IPS-NIHi11 (cell line): ENCODE measurements around the gene P2RY13.

ENCODE experiments used
- DNase-seq: peaks from one replicate; pipeline ENCODE4 v3.0.0; 2012; ENCODE audit warnings: mixed read lengths, low spot score

Gene P2RY13

DNA sequence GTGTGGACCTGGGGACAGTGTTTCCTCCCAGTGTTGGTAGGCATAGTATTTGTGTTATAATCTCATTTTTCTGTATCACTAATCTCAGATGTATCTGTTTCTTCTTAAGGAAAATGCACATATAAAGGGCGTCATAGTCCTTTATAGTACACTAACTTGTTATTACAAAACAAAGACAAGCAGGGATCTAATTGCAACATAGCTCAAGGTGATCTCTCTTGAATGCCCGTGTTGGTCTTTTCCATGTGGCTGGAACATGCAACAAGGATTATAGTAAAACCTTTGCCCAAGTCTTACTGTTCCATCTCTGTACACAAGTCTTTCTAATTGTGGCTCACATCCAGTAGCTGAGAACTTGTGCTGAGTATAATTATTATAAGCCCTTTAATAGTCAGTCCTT is 9.2 kb downstream of the P2RY13 start:
- DNase-seq = no peak

DNA sequence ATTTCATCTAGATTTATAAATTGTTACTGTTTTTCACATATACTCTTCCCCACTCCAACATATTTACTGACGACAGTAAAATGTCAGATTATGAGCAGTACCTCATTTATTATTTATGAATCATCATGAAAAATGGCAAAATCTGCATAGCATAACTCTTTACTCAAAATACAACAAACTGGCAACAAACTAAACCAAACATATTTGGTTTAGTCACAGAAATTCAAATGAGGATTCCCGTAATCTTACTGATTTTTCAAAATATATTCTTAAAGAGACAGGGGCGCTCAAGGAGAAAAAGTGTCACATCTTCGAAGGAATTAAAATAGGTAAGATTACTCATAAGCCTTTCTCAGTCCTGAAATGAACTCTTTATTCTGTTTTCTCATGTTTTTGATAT is 9.7 kb downstream of the P2RY13 start:
- no peak for DNase-seq

DNA sequence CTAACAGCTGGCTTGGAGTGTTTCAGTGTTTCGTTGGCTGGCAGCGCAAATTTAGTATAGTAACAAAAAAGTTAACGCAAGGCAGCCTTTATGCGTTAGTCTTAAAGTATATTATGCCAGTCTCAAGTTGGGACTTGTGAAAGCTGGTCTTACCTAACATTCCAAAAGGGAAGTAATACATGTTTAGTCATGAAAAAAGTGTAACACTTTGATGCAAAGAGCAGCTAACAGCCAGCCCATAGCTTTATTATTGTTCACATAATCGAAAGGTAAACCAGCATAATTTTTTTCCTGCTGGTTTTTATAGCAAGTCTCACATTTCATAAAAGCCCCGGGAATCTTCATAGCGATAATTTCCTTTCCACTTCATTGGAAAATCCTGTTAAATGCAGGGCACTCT is 10.4 kb downstream of the P2RY13 start:
- no peak for DNase-seq

DNA sequence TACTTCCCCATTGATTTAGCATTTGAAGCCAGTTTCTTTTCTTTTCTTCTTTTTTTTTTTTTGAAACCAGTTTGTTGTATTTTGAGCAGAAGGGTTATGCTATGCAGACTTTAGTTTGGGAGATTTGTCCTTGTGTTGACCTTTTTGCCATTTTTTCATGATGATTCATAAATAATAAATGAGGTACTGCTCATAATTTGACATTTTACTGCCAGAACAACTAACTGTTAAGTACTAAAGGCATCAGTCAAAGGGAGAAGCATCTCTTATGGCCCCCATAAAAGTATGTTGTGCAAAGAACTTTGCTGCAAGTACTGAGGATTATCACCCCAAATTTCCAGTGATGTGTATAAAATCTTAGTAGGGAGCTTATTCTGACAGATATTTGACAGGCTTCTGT is 11.0 kb downstream of the P2RY13 start:
- DNase-seq = no peak

DNA sequence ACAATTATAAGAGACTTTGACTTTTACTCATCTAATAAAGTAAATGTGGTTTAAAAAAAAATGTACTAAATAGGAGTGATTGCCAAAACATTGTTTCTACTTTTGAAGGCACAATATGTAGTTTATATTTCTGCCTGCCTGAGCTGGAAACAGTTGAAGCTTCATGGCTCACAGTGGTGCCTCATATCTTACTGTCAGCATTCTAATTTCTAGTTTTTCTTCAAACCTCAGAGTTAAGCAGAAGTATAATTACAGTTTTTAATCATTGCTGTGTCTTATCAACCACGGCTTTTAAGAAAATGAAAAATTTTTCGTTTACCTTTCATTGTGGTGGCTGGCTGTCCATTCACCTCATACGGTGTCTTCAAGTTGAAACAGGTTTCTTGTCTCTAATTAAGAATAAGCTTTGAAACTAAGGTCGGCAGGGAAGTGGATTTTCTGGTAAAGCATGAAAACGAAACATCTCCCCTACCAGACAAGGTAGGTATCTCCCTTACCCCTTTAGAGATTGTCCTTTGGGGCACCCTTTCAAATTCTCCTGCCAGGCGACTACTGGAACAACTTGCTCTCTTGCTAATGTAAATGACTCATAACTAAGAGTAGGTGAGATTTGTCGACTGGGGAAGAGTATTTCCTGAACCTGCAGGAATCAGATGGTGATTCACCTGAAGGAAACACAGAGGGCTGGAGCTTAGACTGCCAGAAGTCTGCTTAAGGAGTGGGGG is 12.9 kb downstream of the P2RY13 start, which contains the start of gene GPR87:
Gene GPR87, minus strand, starts transcription at position 554 of the 725 bp plus-strand sequence. CDS start 16,720 bp downstream, outside the sequence.
- DNase-seq = peak; percentile 38

DNA sequence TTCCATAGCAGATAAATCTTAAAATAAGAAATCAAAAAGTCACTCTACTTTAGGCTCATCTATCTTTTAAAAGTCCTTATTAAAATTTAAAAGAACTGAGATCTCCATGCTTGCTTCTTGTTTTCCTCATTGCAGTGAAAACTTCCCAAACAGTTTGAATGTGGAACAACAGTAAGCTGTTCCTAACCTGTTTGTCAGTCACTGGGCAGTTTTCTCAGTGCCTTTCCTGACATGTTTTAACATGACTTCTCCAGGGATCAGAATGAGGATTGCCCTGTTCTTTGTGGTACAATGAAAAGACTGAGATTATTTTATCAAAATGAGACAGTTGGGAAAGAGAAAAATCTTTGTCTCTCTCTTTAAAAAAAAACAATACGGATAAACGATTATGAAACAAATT is 13.5 kb downstream of the P2RY13 start:
- DNase-seq = no peak

DNA sequence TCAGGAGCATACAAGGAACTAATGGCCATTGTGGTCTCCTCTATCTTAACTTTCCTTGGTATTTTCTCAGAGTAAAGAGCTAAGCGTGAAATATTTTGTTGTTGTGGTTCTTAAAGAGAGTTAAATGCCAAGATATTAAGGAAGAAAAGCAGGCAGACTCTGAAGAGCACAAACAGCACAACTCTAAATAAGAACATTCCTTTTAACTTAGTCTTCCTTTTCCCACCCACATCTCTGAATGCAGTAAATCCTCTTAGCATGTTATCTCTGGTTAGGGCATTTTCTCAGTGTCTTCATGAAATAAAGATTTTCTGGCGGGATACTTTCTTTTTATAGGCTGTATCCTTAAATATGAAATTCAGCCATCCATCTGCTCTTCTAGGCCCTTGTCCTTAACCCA is 14.2 kb downstream of the P2RY13 start:
- DNase-seq = no peak

DNA sequence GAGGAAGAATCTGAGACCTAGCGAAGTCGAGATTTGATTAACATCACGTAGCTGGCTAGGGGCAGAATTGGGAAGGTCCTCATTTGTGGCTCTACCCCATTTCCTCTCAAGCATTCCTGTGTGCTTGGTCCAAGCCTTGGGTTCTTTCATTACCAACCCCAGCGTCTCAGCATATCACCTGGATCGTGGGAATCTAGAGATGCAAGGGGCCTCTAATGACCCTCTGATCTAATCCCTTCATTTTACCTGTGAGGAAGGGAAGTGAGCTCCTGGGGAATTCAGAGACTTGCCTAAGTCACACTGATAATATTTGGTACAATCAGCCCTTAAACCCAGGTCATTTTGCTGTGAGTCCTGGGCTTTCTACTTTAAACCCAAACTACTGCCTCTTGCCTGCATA is 14.8 kb downstream of the P2RY13 start:
- no peak for DNase-seq

DNA sequence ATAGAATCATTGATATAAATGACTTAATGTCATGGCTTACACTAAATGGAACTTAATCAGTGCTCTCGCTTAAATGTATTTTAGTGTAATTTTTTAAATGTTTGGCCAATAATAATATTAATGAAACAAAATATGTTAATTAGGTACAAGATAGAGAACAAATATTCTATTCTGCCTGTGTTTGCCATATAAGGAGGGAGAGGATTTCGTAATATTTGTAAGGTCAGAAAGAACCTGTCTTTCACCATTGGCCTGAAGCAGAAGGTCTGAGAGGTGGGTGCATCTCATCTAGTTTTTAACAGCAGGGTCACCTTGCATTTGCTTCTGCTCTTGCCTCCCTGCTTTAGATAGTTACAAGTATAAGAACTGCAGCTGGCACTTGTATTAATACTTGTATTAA is 15.2 kb downstream of the P2RY13 start:
- no peak for DNase-seq

DNA sequence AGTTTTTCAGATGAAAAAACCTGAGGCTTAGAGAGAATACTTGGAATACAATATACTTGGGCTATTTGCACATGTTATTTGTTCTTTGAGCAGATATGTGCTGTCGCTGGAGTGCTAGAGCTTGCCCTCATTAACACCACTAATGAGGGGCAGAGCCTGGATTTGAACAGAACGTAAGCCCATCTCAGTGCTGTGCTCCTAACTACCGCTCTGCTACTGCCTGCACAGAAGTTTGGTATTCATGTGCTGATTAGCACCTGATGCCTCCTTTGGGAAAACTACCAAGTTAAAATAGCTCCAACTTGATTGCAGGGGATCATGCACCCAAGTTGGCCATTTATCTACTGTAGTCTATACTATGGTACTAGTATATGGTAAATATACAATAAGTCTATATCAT is 16.4 kb downstream of the P2RY13 start:
- DNase-seq = peak; percentile 13

DNA sequence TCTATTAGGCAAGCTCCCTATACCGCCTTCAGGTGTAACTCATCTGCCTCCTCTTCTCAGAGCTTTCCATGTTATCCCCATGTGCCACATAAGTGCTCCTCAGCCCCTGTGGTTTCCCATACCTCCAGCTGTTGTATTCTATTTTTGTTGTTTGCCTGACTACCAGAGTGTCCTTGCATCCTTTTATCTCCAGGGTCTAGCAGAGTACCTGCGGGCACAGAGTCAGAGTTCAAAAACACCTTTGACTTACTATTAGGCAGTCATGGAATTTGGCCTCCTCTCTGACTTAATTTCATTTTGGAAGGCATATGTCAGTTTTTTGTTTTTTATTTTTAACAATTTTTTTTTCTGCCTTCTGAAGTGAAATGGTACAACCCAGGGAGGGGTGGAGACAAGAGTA is 19.8 kb downstream of the P2RY13 start:
- no peak for DNase-seq

DNA sequence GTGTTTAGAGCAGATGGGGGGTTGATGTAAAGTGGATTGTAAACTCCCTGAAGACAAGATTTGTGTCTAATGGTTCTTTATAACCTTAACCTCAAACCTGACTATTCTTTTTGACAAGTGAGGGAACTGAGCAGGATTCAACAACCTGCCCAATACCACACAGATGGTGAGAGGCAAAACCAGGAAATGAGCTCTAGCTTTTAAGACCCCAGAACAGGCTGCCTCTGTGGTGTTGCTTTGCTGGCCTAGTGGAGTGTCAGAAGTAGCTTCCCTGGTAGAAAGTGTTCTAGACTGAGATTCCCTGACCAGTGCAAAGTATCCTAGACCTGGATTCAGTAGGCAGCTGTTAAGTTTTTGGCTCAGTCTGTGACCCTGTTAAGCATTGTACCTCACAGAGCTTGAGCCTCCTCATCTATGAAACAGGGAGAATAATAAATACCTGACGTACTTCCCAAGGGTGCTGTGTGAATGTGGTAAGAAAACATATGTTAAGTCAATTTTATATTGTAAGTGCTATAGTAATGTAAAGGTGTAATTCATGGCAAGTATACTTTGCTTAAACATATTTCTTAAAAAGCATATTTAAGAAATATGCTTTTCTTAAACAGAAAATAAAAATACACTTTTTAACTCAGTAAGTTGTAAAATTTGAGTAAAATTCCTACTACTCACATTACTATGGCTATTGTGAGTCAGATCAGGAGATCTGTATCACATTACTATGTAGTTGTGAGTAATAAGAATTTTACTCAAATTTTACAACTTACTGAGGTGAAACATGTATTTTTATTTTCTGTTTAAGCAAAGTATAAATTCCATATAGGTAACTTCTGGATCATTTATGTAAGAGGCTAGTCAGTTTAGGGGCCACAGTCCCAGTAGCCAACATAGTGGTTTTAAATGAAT is 21.5 kb downstream of the P2RY13 start:
- DNase-seq = no peak

DNA sequence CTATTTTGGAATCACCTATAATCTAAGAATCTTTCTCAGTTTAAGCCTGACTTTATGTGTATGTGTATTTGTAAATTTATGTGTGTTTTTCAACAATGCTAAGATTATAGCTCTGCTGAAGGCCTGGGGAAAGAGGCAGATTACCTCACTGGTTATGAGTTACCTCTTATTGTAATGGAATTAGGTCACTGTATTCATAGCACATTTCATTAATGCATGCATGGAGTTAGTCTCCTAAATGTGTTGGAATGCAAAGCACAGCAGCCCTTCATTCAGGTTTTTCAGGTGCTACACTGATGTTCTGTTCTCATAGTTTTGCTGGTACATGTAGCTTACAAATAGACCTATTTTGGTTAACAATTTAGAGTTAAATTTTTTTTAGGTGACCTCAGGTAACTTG is 22.2 kb downstream of the P2RY13 start:
- DNase-seq = no peak

DNA sequence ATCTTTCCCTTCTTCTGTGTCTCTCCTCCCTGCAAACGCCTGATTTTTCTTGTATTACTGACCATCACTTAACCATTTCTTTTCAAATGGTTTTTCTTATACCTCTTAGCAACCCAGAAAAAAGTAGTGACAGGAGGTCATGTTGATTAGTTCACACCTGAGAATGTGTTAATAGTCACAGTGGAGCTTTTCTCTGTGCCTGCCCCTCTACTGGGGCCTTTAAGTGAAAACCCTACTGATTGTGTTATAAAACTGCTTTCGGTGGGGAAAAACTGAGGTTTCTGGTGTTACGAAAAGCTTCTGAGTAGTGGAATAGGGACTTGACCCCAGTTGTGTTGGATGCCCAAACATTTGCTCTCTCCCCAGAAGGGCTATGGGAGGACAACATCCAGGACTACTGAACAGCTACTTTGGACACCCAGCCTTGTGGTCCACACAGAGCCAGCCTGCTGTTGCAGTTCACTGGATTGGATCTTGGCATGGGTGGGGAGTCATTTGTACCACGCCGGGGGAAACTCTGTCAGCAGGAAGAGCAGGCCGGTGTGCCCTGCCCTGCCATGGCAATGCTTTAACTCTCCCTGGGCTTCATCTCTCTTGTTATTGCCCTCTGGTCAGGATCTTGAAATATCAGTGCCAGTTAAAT is 23.1 kb downstream of the P2RY13 start:
- no peak for DNase-seq

DNA sequence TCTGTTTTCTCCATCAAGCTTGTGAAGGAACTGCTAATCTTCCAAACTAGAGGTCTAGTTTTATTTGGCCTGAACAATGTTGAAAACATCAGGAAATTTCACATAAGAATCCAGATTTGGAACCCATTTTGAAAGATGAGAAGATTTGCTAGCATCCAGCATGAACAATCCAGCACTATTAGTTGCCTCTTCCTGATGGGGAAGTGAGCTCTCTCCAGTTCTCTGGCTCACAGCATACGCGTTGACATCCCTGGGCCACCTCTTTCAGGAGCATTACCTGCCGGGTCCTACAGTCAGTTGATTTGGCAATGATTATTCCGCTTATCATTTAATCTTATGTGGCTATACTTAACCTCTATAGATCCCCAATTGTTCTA is 23.6 kb downstream of the P2RY13 start:
- DNase-seq = no peak

DNA sequence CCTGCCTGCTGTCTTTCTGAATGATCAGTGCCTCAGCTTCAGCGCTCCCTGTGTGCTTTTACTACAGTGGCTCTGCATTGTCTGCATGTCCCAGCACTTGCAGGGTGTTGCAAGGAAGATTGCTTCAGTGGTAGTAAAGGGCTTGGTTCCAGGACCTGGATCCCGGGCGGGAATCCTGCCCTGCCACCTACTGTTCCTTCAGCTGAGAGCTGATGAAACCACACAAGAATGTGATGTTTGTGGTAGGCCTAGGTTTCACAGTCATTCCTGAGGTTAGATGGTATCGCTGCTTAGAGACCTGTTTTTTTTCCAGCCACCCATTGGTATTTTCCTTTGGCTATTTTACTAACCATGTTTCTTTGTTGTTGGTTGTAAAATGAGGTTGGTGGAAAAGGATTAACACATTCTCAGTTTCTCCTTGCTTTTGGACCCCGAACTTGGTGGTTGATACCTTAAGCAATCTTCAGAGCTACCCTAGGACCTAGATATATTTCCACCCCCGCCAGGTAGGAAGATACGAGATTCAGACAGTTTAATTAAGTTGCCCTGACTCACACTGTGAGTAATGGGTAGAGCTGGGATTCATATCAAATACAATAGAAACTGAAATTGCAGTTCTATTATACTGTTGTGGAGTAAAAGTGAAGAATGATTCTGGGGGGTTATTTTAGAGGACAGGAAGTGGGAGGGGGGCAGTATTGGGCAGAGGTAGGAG is 24.1 kb downstream of the P2RY13 start:
- DNase-seq = peak; percentile 81

DNA sequence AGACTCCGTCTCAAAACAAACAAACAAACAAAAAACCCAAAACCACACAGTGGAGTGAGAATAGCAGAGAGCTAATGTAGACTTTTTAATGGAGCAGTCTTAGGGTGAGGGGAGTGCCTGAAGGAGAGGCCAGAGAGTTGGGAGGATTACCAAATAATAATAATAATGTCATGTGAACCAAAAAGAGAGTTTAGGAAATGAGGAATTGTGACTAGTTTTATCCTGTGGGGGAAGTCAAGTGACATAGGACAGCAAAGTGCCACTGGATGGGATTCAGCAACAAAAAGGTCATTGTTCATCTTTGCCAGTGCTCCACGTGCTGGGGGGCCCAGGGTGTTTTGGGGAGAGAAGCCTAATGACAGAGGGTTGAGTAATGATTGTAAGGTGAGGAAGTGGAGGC is 25.6 kb downstream of the P2RY13 start:
- DNase-seq = no peak

DNA sequence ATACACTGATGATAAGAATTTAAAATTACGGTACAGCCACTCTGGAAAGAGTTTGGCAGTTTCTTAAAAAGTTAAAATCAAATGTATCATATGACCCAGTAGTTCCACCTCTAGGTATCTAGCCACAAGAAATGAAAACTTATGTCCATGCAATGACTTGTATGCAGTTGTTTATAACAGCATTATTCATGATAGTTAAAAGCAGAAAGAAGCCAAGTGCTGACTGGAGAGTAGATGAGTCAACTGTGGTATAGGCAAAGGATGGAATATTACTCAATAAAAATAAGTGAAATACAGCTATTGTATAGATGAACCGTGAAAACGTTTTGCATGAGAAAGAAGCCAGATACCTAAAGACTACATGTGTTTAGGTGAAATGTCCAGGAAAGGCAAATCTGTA is 27.6 kb downstream of the P2RY13 start:
- no peak for DNase-seq

DNA sequence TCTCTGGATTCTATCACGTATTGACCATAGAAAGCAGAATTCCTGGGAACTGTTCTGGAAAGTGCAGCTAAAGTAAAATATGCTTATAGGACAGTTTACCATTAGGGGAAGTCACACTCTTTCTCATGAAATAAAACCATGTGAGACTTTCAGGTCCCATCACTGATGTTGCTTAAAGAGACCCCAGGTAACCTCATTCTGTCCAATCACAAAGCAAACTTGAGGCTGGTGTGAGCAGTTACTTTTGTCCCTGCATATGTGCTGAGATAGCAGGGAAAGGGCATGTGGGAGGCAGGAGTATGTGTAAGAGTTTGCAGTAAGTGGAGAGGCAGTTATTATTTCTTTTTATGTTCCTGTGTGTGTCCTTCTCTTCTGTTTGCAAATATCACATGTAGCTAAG is 28.8 kb downstream of the P2RY13 start:
- DNase-seq = no peak

DNA sequence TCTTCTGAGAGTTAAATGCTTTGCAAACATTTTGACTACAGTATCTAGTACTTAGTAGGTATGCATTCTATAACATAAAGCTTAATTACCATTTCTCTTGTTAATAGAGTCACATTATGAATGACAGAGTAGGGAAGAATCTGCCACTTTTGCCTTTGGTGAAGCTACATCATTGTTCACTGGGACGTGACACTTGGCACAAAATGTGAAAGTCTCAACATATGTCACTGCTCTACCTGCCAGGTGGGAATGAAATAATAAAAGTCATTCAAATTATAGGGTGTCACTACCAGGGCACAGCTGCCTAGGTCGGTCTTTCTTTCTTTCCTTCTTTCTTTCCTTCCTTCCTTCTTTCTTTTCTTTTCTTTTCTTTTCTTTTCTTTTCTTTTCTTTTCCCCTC is 30.3 kb downstream of the P2RY13 start:
- no peak for DNase-seq

DNA sequence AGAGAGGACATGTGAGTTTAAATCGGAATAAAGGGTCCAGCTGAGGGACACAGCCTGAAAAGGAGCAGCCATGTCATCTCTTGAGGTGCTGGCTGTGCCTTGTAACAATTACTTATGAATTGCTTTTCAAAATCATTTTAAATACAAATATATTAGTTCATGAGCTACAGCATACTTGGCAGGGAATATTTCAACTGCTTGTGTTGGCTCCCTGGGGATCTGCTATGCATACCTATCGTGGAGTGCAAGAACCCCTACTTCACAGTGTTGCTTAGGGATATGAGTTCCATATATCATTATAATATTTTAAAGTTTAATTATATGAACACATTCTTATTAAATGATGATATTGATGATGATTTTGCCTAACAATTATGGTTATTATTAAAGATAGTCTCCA is 31.9 kb downstream of the P2RY13 start:
- no peak for DNase-seq

DNA sequence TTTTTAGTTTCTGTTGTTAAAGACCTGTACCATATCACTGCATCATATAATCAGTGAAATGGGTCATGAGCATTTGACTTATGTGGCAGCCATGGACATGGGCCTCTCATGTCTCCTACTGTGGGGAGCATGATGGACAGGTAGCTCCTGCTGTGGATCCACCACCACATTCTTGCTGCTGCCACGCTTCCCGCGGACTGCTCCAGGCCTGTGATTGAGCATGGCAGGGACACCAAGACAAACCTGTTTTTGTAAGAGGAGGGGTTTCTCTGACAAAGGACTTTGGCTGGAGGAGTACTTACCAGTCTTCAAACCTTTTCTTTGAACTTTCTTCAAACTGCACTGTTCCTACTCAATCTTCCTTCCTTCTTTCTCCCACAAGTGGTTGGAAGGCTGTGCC is 33.1 kb downstream of the P2RY13 start:
- DNase-seq = no peak
